ENCODE results near the gene GRAP2.

DNA sequence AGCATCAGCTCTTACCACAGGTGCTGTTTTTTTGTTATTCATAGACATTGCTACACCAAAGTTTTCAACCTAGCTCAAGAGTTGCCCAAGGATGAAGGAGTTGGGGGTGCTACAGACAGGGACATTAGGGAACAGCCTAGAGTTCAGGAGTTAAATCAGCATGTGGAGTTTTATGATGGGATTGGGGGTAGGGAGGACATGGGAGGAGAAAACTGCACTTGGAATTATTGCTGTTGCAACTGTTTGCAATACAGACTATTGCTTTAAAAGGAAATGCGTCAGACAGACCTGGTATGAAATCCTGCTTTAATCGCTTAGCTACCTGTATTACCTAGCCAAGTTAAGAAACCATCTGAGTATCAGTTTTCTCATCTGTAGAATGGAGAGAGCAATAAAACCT is 65.6 kb downstream of the GRAP2 start:
- no peak for TF ChIP-seq FOXM1 (IDR thresholded peaks at IDR 0.05; ENCODE audit: borderline replicate concordance, low read depth)
- TF ChIP-seq, protein P1, sequence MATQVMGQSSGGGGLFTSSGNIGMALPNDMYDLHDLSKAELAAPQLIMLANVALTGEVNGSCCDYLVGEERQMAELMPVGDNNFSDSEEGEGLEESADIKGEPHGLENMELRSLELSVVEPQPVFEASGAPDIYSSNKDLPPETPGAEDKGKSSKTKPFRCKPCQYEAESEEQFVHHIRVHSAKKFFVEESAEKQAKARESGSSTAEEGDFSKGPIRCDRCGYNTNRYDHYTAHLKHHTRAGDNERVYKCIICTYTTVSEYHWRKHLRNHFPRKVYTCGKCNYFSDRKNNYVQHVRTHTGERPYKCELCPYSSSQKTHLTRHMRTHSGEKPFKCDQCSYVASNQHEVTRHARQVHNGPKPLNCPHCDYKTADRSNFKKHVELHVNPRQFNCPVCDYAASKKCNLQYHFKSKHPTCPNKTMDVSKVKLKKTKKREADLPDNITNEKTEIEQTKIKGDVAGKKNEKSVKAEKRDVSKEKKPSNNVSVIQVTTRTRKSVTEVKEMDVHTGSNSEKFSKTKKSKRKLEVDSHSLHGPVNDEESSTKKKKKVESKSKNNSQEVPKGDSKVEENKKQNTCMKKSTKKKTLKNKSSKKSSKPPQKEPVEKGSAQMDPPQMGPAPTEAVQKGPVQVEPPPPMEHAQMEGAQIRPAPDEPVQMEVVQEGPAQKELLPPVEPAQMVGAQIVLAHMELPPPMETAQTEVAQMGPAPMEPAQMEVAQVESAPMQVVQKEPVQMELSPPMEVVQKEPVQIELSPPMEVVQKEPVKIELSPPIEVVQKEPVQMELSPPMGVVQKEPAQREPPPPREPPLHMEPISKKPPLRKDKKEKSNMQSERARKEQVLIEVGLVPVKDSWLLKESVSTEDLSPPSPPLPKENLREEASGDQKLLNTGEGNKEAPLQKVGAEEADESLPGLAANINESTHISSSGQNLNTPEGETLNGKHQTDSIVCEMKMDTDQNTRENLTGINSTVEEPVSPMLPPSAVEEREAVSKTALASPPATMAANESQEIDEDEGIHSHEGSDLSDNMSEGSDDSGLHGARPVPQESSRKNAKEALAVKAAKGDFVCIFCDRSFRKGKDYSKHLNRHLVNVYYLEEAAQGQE (IDR thresholded peaks at IDR 0.05; ENCODE audit: low read depth): no peak
- no peak for TF ChIP-seq YY1 (IDR thresholded peaks at IDR 0.05; ENCODE audit: low read depth)
- TF ChIP-seq CEBPB (IDR thresholded peaks at IDR 0.05): no peak
- TF ChIP-seq, protein P2, sequence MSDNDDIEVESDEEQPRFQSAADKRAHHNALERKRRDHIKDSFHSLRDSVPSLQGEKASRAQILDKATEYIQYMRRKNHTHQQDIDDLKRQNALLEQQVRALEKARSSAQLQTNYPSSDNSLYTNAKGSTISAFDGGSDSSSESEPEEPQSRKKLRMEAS (IDR thresholded peaks at IDR 0.05): no peak
- TF ChIP-seq TAF1 (IDR thresholded peaks at IDR 0.05; ENCODE audit: low read depth): no peak
- no peak for TF ChIP-seq NFIC (IDR thresholded peaks at IDR 0.05)
